Measurements from ENCODE around the gene BRD9.

The BRD9 gene

DNA sequence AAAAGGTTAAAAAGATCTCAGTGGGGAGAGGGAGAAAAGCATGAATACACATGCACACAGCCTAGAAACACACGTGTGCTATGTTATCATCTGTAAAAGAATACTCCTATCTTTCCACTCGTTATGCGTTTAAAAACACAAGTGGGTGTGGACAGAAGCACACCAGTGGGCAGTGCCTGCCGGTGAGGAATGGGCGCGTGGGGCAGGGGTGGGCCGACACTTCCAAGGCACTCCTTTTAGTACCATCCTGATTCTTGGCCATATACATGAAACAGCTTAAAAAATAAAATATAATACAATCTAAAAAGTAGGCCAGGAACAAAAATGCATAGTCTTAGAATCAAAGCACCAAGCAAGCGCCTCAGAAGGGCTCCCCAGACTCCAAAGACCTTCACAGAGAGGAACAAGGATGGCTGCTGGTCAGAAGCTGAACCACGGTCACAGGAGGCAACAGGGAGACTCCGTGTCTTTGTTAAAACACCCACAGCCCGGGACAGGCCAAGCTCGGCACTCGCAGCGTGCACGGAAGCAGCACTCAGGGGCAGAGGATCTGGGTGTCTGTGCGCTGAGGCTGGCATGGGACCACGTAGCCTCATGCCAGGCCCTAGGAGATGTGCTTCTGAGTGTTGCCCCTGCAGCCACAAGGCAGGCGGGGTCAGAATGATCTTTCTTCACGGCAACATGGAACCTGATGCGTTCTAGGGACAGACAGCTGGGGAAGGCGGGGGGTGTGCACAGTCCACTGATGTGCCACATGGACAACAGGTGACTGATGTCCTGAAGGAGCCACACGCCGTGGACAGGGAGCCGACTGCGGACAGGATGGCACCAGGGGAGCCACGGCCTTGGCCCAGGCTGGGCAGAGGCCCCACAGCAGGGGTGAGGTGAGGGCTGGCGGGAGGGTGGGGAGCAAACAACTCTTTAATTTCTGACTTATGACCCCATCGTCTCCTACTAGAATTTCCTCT lies 15.9 kb downstream of the BRD9 start:
- DNase-seq = no peak

DNA sequence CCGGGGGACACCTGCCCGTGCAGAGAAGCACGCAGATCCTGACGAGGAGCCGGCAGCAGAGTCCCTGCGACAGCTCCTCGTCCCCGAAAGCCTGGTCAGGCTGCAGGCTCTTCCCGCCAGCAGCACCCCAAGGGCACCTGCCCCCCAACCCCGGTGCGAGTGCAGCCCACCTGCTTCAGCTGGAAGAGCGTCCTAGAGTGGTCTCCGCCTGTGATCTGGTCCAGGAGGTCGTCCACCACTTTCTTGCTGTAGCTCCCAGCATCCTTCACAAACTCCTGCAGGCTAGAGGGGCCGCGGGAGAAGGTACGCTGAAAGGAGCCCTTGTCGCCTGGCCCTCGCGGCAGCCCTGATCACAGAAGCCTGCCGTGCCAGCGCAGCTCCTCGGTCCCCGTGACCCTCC lies 16.7 kb downstream of the BRD9 start:
- no peak for DNase-seq

GRCh38 chr5:873328-873727 lies 19.3 kb downstream of the BRD9 start:
- DNase-seq = no peak

- DNase-seq = no peak
These were observed 20.3 kb downstream of the BRD9 start for GRCh38 chr5:872301-872700.

DNA sequence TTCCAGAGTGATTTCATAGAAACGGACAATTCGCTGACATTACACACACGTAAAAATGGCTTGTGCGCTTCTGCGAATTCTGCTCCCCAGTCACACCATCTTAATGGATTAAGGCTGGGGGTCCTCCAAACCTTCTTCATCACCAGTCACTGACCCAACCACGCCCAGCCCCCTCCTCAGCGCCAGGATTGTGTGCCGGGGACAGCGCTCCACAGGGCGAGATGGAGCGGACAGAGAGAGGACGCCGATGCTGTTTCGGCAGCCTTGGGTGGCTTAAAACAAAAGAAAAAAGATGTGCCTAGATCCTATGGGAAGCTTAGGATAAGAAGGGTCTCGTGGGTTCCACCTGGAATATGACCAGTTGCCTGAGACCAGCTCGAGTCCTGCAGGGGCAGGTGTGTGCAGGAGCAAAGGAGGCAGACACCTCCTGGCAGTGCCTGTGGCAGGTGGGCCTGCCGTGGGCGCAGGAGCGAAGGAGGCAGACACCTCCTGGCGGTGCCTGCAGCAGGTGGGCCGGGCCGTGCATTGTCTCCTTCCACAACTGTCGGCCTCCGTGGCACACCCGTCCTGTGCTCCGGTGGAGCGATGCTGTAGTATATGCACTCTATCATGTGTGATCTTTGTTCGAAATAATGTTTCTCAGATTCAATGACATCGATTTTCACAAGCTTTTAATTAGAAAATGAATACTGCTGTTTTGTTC lies 20.9 kb downstream of the BRD9 start:
- DNase-seq = no peak

- DNase-seq = no peak
These were observed 21.6 kb downstream of the BRD9 start for GRCh38 chr5:870956-871355.

GRCh38 chr5:868428-869135 lies 24.0 kb downstream of the BRD9 start:
- DNase-seq = no peak

- no peak for DNase-seq
These were observed 25.2 kb downstream of the BRD9 start for GRCh38 chr5:867300-867870.

GRCh38 chr5:865771-866170 lies 26.8 kb downstream of the BRD9 start:
- DNase-seq = no peak

- no peak for DNase-seq
These were observed 27.5 kb downstream of the BRD9 start for GRCh38 chr5:865168-865521.

GRCh38 chr5:864492-865167 lies 28.0 kb downstream of the BRD9 start:
- no peak for DNase-seq

DNA sequence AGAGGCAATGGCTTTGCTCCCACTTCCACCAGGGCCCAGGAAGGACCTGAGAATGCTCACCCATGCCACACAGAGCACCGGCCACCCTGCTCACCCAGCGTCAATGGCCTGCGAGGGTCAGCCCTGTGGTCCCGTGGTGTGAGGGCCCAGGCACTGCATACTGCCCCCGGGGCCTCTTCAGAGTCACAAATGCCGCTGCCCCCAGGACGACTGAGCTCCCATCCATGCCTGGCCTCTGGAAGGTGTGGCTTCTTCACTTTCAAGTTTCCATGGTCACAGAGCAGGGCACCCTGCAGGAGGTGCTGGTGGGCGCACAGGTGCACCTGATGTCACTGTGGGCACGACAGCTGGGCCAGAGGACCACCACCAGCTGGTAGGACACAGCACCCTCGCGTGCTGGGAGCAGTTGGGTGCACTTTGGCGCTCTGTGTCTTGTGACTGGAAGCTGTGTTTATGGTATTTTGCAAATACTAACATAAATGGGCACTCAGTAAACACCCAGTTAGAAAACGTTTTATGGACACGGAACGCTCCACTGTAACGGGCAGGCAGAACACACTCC lies 29.3 kb downstream of the BRD9 start:
- no peak for DNase-seq

DNA sequence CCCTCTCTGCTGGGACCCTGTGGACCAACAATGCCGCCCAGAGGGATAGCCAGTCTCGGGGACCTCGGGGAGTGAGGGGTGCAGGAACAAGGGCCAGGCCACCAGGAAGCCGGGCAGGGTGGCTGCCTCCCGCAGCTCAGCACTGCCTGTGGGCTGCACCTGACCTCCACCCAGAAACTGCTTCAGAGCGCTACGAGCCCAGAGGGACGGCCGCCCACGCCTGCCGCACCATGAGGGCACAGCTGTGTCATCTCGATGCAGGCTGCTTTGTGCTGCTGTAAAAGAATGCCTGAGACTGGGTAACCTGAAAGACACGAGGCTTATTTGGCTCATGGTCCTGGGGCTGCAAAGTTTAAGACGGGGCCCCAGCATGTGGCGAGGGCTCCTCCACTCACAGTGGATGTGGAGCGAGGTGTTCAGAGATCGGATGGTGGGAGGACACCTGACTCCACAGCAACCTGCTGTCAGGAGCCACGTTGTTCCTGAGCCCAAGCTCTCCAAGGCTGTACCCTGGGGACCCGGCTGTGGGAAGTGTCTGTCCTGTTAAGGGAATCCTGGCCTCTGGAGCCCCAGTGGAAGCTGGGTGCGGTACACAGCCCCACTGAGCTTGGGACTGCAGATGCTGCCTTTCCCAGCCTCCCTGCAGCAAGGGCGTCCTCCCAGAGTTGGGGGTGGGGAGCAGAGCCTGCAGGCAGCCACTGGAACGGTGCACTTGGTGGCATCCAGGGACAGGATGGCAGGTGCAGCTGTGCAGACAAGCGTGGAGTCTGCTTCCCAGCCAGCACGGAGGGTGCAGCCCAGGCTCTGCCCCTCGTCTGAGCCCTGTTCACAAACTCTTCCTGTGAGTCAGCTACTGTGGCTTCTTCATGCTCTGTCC lies 30.0 kb downstream of the BRD9 start:
- no peak for DNase-seq

DNA sequence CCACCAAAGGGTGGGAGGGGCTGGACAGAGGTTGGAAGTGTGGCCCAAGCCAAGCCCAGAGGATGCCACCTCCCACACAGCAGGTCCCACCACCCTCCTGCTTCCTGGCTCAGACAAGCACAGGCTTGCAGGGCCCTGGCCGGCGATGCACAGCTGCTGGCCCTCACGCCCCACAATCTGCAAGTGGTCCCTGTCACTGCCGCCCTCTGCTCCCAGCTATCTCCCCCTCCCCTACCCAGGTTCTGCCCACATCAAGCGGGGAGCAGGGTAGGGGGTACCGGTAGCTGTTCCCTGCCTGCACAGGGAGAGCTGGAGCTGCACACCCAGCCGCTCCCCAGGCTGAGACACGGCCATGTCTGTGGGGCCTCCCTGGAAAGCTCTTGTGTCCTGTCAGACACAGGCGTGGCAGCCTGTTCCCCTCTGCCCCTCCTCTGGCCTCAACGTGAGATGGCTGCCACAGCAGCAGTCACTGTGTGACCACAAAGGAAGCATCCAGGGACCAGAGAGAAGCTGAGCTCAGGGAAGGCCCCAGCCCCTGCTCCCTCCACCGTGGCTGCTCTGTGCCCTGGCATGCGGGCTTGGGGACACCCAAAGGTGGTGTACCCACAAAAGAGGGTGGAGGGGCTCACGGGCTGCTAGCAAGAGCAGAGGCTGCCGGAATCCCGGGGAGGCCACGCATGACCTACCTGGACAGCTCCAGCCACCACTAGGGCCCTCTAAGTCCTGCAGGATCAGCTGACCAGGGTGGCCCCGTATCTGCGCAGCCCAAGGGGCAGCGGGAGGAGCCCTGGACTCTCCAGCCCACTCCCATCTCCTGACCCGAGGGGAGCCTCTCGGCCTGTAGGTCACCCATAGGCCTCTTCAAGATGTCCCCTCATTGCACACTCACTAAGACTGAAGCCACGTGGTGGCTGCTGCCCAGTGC lies 30.9 kb downstream of the BRD9 start:
- no peak for DNase-seq

GRCh38 chr5:860506-861150 lies 32.0 kb downstream of the BRD9 start:
- no peak for DNase-seq

GRCh38 chr5:859798-860296 lies 32.8 kb downstream of the BRD9 start:
- no peak for DNase-seq

DNA sequence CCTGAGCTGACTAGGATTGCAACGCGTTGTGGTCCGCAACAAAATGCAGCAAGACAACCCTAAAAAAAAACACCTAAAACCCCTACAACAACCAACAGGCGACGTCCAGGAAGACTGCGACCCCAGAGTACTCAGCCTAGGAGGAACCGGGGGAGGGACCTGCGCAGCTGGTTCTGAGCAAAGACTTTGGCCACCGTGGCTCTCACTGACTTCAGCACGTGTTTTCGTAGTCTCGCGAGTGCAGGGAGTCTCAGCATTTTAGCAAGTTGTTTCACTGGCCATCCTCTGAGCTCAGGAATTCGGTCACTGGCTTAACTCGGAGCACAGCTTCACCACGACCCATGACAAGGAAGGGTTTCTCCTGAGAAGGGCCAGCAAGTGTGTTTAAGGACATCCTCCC lies 33.2 kb downstream of the BRD9 start:
- DNase-seq = no peak

GRCh38 chr5:858726-859125 lies 33.9 kb downstream of the BRD9 start:
- no peak for DNase-seq

Measured in Kasumi-1 (cell line).